ENCODE results near the gene GPR17. TPM values are rescaled to one million over a fixed set of nuclear protein-coding genes. Genes with fewer than 3 reads are reported as not detected.

Gene GPR17
- total RNA-seq, 4 donors from 2014 or later = 1.1 to 1.6 (median 1.2) TPM

DNA sequence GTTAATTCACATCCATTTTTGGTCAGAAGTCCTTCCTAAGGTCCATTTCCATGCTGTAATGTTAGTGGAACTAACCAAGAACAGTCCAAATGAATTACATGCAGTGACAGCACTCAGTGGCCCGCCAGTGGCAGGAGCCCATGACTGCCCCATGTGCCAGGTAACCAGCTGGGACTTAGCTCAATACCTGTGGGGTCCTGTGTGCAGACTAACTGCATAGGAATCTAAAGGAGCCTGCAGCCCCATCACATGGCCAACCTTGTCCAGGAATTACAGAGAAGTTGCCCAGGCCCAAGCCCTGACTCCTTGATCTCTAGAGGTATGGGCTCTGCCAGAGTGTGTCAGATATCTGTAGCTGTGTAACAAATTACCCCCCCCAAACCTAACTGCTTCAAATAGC is 35.4 kb upstream of the GPR17 start:
- DNase-seq (ENCODE audit: low spot score in 2 of 2) = no peak
- TF ChIP-seq EP300 (IDR thresholded peaks at IDR 0.05) = no peak
- no peak for TF ChIP-seq POLR2A (IDR thresholded peaks at IDR 0.05)
- TF ChIP-seq, protein P1, sequence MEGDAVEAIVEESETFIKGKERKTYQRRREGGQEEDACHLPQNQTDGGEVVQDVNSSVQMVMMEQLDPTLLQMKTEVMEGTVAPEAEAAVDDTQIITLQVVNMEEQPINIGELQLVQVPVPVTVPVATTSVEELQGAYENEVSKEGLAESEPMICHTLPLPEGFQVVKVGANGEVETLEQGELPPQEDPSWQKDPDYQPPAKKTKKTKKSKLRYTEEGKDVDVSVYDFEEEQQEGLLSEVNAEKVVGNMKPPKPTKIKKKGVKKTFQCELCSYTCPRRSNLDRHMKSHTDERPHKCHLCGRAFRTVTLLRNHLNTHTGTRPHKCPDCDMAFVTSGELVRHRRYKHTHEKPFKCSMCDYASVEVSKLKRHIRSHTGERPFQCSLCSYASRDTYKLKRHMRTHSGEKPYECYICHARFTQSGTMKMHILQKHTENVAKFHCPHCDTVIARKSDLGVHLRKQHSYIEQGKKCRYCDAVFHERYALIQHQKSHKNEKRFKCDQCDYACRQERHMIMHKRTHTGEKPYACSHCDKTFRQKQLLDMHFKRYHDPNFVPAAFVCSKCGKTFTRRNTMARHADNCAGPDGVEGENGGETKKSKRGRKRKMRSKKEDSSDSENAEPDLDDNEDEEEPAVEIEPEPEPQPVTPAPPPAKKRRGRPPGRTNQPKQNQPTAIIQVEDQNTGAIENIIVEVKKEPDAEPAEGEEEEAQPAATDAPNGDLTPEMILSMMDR (IDR thresholded peaks at IDR 0.05) = no peak
- WGBS, 2 donors = 80 to 100% methylated on average over 1 of the region's 1 CpG
- no peak overlapping the region for H3K27ac ChIP-seq
- H3K4me3 ChIP-seq = no peak overlapping the region
- H3K36me3 ChIP-seq = no peaks in the 10 kb centered on the region
- H3K9me3 ChIP-seq = peaks cover 0 to 41% (median 0%) of the 10 kb centered on the region in 4 donors
- no peaks in the 10 kb centered on the region for H3K27me3 ChIP-seq
- H3K4me1 ChIP-seq = no peaks in the 10 kb centered on the region

DNA sequence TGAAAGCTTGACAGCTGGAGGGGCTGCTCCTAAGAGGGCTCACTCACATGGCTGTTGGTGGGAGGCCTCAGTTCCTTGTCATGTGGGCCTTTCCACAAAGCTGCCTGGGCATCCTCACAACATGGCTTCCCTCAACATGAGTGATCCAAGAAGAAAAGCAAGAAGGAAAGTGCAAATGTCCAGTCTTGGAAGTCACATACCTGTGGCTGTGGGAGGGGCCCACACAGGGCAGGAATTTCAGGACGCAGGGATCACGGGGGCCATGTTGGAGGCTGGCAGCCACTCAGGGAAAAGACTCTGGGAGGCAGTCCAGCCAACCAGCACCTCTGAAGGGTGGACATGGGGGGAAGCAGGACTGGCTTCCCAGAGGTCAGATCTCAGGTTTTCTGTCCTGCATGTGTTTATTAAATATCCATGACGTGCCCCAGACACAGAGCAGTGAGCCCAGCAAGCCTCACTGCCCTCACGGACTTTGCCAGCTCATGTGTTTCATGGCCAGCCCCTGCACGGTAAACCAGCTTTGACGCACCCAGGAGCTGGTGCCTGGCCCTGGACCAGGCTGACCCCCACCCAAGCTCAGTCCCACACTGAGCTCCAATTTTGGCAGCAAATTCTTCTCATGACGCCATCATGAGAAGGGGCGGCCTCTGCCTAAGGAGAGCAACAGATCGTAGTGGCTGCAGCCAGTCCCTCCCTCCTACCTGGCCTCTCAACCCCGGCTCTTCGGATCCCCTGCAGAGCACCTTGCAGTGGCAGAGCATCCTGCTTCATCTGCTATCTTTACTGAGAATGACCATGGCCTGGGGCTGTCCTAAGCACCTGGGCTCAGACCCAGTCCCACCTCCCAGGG is 34.7 kb upstream of the GPR17 start:
- Histone ChIP-seq H3K4me1 (no peaks in the 10 kb centered on the region), H3K4me3 (no peak overlapping the region), H3K27ac (no peak overlapping the region), H3K36me3 (no peaks in the 10 kb centered on the region), H3K9me3 (peaks cover 0 to 41% (median 0%) of the 10 kb centered on the region in 4 donors), H3K27me3 (no peaks in the 10 kb centered on the region)
- DNase-seq (ENCODE audit: low spot score in 2 of 2) = no peak
- TF ChIP-seq, protein P1 (IDR thresholded peaks at IDR 0.05) = no peak
- TF ChIP-seq EP300 (IDR thresholded peaks at IDR 0.05) (no peak), POLR2A (IDR thresholded peaks at IDR 0.05) (no peak)
- WGBS, 2 donors = 90 to 93% methylated on average over 11 of the region's 11 CpGs

DNA sequence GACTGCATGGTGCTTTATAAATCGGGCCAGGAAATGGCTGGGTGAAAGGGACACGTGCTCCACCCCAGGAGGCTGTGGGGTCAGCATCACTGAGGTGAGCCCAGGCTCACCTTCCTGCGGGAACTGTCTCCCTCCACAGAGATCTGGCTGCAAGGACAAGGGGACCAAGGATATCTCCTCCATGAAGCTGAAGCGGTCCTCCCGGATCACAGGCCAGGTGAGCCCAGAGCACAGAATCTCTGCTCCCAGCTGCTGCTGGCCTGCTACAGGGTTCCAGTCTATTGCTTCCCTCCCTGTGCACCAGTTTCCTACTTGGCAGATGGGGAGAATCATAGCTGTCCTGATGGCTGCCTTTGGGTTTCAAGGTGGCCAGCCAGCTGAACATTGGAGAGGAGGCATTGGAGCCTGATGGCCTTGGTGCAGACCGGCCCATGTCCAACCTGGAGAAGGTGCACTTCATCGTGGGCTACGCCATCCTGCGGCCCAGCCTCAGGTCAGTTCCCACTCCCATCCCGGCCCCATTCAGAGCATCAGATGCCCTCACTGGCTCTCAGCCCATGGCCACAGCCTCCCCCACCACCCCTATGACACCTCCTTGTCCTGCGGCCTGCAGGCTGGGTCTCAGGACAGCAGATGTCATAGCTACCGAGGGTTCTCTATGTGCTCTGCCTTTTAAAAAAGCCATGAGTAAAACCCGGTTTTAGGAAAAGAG is 33.7 kb upstream of the GPR17 start:
- peaks cover 0 to 41% (median 0%) of the 10 kb centered on the region in 4 donors for H3K9me3 ChIP-seq
- TF ChIP-seq POLR2A (IDR thresholded peaks at IDR 0.05) = no peak
- TF ChIP-seq, protein P1 (IDR thresholded peaks at IDR 0.05) = no peak
- no peak for TF ChIP-seq EP300 (IDR thresholded peaks at IDR 0.05)
- H3K4me3 ChIP-seq = no peak overlapping the region
- no peak overlapping the region for H3K27ac ChIP-seq
- no peaks in the 10 kb centered on the region for H3K4me1 ChIP-seq
- no peak for DNase-seq (ENCODE audit: low spot score in 2 of 2)
- no peaks in the 10 kb centered on the region for H3K36me3 ChIP-seq
- WGBS, 2 donors = 88 to 90% methylated on average over 12 to 13 of the region's 13 CpGs
- no peaks in the 10 kb centered on the region for H3K27me3 ChIP-seq

DNA sequence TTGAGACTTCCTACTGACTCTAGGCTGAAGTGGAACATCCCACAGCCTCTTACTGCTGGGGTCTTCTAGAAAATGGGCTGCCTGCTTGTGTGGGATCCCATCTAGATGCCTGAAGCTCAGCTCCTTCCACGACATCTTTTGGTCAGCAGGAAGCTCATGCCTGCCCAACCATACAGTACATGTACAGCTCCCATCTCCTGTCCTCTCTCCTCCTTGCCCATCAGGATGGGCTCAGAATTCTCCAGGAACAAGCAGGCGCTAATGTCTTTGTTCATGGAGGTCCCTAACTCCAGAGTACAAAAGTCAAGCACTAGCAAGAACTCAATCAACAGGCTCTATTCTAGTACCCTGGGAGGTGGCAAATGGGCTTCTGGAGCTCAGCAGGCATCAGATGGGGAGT is 31.7 kb upstream of the GPR17 start:
- WGBS, 2 donors = 88 to 100% methylated on average over 2 of the region's 2 CpGs
- TF ChIP-seq POLR2A (IDR thresholded peaks at IDR 0.05) = no peak
- TF ChIP-seq, protein P1 (IDR thresholded peaks at IDR 0.05) = no peak
- TF ChIP-seq EP300 (IDR thresholded peaks at IDR 0.05) = no peak
- H3K27ac ChIP-seq = no peak overlapping the region
- no peak overlapping the region for H3K4me3 ChIP-seq
- no peak for DNase-seq (ENCODE audit: low spot score in 2 of 2)
- H3K4me1 ChIP-seq = no peaks in the 10 kb centered on the region
- peaks cover 0 to 41% (median 0%) of the 10 kb centered on the region in 4 donors for H3K9me3 ChIP-seq
- H3K36me3 ChIP-seq = no peaks in the 10 kb centered on the region
- H3K27me3 ChIP-seq = no peaks in the 10 kb centered on the region

DNA sequence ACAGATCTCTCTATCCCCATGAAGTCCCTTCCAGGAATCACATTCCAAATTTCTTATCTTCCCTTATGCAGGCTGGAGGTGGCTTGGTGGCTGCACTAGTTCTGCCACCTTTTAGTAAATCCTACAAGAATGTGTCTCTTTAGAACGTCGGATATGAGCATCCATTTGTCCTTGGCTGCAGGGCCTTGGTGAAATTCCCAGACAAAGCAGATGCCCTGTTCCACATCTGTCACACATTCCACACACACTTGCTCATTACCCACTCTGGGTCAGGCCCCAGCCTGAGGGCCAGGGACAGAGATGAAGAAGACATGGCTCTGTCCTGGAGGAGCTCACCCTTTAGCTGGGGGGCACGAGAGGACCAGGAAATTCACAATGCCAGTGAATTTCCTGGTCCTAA is 31.2 kb upstream of the GPR17 start:
- Histone ChIP-seq H3K4me1 (no peaks in the 10 kb centered on the region), H3K4me3 (no peak overlapping the region), H3K9me3 (peaks cover 0 to 41% (median 0%) of the 10 kb centered on the region in 4 donors), H3K27ac (no peak overlapping the region), H3K27me3 (no peaks in the 10 kb centered on the region), H3K36me3 (no peaks in the 10 kb centered on the region)
- peak in 1 of 2 donors; percentile 0 for DNase-seq (ENCODE audit: low spot score in 2 of 2)
- WGBS, 2 donors = 68 to 69% methylated on average over 3 of the region's 3 CpGs
- TF ChIP-seq POLR2A (IDR thresholded peaks at IDR 0.05) (no peak), EP300 (IDR thresholded peaks at IDR 0.05) (no peak)
- TF ChIP-seq, protein P1 (IDR thresholded peaks at IDR 0.05) = no peak
